HG02885 (cell line): ENCODE data around the gene PELI1.
"Not testable (repeated sequence)": the region's sequence is repeated elsewhere in the genome, so short reads cannot be mapped to it uniquely, and the experiment has no call there.

Experiments
- ATAC-seq: cut with Tn5 transposase; IDR thresholded peaks from one replicate; pipeline ENCODE4 v1.9.1; 2021; ENCODE audit warnings: mild to moderate bottlenecking; ENCODE audit not compliant: unreplicated experiment, poor library complexity

PELI1 gene

DNA sequence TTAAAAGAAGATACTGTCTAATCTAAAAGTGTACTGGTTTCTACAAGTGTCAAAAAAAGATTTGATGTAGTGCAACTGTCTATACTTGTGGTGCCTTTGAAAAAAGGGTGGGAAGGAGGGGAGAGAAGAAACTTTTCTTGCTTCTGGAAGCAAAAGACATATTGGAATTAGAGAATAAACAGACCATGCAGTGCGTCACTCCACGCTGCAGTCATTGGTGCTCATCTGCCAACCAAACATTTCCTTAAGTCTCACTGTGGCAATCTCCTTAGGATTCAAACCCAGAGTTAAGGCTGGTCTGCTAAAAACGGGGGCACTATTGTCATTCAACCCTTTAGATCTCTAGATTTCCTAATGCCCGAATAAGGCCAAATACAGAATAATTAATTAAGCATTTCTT is 50.9 kb downstream of the PELI1 start:
- ATAC-seq = no peak

DNA sequence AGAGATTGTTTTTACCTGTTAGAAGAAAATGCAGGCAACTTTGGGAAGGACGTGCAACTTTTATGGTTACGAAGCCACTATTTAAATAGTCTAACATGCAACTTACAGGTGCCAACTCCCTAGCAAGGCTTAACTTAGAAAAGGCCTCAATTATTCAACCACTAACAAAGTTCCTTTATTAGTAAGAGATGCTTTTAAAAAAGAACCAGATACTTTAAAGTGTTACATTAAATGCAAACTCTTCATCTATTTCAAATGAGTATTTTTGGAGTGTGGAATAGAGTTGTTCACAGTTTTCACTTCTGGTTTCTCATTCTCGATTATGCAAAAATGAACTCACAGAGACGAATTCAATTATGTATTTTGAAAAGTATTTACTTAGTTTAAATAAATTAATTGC is 51.7 kb downstream of the PELI1 start:
- ATAC-seq = peak; percentile 80

DNA sequence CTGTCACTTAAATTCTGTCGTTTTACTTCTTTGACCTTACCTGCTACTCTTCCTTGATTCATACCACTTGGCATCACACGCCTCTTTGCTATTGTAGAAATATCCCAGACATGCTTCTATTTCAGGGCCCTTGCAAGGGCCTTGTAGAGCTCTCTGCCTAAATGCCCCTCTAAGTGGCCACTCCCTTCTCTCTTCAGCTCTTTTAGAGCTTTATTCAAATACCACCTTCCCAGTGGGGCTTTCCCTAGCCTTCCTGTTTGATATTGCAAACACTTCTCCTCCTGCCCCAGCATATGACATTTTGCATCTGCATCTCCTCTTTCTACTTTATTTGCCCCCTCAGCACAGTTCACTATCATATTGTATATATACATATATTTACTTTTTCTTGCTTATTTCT is 54.0 kb downstream of the PELI1 start:
- ATAC-seq = no peak

DNA sequence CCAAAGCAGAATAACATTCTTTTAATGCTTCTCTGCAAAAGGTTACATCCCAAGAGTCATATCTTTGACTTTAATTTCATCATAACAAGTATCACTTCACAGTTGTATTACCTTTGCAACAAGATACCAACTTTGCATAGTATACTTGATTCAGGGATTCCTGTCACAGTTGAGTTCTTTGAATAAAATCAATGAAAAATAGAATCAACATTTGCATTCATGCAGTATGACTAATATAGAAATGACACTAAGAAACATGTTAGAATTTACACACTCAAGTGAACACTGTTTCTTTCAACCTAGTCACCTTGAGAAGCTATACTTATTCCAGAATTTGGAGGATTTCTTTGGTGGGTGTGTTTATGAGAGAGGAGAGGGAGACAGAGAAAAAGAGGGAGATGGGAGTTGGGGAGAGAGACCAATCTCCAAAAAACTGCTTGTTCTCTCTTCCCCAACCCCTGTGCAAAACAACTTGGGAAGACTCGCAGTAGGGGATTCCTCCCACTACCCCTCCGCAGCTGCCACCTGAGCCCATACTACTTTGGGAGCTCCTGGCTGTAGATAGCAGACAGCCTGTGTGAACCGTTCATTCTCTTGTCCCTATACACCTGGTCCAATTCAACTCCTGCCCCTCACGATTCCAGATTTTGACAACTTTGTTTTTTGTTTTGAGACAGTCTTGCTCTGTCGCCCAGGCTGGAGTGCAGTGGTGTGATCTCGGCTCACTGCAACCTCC is 57.7 kb downstream of the PELI1 start:
- peak; percentile 51 for ATAC-seq

DNA sequence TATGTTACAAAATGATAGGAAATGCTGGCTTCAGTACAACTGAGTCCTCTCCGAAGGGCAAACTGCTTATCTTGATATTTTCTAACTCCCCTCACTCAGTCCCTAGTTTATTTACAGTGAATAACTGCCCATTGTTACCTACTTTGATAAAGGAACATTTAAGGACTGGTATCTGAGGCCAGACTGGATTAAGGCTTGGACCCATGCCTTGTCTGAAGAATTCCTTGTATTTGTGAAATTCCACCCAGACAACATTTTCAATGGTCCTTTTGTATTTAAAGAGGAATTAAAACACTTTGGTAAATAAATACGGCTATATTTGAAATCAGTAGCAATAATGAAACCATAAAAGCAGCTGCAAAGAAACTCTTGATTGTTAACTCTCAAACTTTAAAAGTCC is 58.3 kb downstream of the PELI1 start:
- no peak for ATAC-seq

DNA sequence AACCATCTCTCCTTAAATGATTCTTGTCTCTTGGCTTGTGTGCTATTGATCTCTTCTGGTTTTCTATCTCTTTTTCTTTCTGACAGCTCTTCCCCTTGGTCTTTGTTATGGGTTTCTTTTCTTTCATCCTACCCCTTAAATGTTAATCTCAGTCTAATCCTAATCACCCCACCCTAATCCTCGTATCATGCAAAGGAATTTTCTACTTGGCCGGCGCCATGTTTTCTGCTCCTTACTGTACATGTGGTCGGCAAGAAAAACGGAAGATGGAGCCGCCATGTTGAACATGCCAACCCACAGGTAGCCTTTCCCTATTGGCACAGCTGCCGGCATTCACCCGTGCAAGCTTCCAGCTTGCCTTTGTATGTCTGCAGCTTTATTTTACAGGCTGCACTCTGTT is 63.2 kb downstream of the PELI1 start:
- no peak for ATAC-seq

DNA sequence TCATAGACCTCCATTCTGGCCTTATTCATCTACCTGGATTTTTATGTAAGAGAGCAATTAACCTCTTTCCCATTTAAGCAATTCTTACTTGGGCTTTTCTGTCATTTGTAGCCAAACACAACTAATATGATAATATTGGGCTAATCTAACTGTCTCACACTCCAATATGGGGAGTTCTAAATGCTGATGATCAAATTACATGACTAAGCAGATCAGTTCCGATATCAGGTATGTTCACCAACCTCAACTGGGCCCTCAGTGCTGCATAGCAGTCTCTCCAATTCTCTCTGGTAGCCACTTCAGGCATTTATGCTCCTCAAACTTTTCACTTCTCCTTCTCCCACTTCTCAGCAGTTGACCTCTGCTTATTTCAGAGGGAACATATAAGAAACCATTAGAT is 64.0 kb downstream of the PELI1 start:
- no peak for ATAC-seq

DNA sequence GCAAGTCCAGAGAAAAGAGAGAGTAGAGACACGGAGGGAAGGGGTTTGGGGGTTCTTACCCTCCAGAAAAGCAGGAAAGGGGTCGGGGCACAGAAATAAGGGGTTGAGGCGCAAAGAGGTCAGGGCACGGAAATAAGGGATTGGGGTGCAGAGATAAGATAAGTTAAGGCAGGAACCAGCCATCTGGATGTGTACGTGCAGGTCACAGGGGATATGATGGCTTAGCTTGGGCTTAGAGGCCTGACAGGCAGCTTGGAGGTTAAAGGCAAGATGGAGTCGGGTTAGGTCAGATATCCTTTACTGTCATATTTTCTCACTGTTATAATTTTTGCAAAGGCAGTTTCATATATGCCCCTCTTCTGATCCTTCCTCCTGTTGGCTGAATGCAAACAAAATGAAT is 64.5 kb downstream of the PELI1 start:
- ATAC-seq = not testable (repeated sequence)

DNA sequence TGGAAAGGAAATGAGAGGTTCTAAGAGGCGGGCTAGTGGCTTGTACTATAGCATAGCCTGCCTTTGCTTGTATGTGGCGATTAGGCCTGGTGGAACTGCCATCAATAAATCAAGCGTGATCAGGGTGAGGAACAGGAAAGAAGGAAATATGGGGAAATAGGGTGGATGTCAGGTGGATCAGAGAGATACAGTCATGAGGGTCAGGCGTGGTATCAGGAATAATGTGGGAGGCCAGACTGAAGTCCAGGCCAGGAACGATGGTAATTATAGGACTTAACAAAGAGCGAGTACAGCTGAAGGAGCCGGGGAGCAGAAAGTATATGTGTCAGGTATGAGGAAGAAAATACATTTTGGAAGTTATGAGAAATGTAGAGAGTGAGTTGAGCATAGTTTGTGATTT is 67.4 kb downstream of the PELI1 start:
- not testable (repeated sequence) for ATAC-seq

DNA sequence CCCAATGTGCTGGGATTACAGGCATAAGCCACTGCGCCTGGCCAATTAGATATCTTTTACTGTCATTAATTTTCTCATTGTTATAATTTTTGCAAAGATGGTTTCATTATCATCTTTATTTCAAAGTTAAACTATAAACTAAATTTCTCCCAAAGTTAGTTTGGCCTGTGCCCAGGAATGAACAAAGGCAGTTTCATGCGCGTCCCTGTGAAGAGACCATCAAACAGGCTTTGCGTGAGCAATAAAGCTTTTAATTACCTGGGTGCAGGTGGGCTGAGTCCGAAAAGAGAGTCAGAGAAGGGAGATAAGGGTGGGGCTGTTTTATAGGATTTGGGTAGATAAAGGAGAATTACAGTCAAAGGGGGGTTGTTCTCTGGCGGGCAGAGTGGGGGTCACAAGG is 69.6 kb downstream of the PELI1 start:
- ATAC-seq = not testable (repeated sequence)

DNA sequence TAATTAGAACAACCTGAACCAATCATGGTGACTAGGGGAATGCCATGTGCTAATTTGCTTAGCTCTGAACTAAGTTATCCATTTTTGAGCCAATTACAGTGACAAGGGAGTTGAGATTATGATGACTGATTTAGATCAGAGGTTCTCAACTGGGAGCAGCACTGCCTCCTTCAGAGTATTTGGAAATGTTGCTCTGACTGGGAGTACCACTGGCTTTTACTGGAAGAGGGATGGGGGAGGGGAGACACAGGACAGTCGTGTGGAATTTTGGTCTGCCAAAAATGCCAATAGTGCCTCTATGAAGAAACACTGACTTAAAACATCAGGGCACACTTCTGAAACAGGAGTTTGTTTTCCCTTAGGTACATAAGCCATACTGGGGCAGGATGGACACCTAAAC is 76.9 kb downstream of the PELI1 start:
- ATAC-seq = no peak

DNA sequence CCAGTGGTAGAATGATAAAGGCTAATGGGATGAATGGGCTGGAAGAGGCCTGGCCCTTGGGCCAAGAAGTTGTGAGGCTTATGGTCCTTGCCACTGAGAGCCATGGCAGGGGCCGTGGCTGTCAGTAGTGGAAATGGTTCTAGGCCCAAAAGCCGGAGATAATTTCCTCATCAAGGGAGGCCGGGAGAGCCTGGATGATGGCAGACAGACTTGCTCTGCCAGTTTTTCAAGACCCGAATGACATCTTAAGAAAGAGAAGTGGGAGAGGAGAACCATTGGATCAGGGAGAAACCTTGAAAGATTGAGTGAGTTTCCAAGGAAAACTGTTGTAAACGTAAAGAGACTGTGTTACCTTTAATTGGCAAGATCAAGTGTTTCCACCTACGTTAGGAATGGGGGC is 78.7 kb downstream of the PELI1 start:
- ATAC-seq = no peak

DNA sequence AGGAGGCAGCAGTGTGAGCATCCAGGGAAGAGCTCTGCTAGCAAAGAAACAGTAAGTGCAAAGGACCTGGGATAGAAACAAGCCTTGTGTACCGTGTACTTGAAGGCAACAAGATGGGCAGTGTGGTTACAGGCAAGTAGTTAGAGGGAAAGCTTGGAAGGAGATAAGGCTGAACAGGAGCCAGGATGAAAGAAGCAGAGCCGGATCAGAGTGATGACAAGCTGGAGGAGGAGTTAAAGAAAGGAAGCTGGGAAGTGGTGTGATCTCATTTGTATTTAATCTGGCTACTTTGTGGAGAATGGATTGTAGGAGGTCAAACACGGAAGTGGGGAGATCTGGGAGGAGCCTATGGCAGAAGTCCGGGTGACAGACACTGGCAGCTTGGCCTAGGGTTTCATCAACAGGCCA is 80.3 kb downstream of the PELI1 start:
- ATAC-seq = no peak

DNA sequence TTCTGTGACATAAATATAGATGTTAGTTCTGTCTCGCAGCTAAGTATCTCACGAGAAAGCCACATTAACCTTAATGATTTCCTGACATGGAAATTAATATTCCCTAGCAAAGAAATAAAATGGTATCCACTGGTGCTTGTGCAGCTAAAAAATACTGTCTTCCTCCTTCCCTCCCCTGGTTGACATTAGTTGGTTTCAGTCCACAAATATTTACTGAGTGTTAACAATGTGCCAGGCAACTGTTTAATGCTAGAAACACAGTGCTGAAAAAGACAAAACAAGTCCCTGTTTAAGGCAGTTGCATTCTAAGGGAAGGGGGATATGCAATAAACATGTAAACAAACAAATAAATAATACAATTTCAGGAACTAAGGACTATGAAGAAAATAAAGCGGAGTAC is 80.8 kb downstream of the PELI1 start:
- no peak for ATAC-seq

DNA sequence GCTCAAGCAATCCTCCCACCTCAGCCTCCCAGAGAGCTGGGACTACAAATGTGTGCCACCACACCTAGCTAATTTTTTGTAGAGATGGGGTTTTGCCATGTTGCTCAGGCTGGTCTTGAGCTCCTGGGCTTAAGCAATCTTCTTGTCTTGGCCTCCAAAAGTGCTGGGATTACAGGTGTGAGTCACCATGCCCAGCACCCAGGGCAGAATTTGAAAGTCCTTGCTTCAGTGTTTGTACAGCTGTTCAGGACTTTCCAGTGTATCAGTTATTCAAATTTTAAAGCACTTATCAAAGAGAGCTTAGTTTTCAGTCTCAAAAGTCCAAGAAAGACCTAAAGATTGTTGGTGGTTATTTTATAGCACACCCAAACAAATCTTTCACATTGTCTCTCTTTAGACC is 81.4 kb downstream of the PELI1 start:
- ATAC-seq = peak; percentile 50

DNA sequence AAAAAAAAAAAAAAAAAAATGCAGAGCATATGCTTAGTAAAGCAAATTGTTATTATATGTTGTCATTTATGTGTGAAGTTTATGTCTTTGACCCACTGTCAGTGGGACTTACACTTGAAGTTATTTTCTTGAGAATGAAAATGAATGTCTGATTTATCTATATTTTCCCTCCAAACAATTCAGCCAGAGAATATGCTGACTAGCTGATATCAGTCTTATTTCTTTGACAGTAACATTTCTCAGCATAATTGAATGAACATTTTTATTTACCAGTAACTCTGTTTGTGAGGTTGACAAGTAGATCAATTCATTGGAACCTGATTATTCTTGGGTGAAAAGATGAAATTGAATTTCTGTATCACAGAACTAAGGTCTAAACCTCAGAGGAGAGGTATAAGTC is 85.0 kb downstream of the PELI1 start:
- ATAC-seq = no peak

DNA sequence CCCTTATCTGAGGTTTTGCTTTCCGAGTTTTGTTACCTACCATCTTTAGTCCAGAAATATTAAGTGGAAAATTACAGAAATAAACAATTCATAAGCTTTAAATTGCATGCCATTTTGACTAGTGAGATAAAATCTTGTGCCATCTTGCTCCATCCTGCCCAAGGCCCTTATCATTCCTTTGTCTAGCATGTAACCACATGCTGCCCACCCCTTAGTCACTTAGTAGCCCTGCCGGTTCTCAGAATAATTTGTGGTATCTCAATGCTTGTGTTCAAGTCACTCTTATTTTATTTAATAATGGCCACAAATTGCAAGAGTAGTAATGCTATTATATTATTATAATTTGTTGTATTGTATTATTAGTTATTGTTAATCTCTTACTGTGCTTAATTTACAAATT is 88.2 kb downstream of the PELI1 start:
- no peak for ATAC-seq

DNA sequence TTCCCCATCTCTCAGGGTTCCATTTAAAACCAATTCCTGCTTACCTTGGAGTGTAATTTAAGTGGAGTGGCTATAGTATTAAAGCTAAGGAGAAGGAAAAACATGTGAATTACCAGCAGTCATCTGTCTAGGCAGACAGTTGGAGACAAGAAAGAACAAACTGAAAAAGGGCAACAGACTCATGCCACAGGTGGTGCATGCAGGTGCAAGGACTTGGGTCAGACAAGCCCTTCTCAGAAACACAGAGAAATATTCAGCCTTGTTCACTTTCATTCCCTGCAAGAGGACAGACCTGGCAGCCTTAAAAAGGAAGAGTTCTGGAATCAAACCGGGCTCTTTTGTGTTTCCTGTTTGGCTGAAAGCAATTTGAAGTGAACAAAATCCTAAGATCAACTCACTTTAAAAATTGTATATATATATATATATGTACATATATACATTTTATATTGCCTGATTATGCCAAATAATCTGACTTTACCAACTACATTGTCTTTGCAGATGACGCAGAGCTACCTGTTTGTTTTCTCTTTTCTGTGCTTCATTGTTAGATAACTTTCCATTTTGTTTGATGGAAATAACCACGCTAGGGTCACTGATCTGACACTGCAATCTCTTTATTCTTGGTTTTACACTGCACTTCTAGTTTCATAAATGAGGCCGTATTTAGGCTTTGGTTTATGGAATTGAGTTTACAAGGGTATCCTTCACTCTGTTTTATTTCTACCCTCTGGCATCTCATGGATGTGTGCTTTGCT is 89.9 kb downstream of the PELI1 start:
- ATAC-seq = no peak

DNA sequence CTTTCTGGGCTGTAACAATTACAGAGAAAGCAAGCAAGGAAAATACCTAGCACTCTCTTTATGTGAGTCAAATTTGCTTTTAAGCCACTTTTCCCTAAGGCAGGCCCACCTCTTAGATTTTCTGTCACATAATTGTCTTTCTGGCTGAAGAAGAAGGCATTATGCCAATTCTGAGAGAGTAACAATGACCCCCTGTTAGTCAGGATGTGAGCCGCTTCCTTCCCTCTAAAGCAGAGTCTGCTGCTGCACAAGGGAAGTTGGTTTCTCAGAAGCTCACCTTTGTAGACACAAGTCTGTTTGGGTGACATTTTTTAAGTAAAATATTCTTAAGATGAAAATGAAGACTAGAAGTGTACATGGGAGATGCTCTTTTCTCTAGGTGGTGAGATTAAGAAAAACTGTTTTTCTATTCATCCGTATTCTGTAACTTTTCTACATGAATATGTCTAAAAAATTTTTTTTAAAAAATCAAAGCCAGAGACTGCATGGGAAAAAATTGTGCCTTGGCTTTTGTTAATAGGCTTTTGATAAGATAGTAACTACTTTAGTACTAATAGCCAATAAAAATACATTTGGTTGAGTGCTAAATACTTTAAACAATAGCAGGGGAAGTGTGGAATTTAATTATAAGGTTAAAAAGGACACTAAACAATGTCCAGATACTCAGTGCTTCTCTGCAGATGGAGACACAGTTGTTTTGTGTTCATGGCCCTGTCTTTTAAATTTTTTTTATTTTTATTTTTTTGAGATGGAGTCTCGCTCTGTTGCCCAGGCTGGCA is 91.6 kb downstream of the PELI1 start:
- no peak for ATAC-seq

DNA sequence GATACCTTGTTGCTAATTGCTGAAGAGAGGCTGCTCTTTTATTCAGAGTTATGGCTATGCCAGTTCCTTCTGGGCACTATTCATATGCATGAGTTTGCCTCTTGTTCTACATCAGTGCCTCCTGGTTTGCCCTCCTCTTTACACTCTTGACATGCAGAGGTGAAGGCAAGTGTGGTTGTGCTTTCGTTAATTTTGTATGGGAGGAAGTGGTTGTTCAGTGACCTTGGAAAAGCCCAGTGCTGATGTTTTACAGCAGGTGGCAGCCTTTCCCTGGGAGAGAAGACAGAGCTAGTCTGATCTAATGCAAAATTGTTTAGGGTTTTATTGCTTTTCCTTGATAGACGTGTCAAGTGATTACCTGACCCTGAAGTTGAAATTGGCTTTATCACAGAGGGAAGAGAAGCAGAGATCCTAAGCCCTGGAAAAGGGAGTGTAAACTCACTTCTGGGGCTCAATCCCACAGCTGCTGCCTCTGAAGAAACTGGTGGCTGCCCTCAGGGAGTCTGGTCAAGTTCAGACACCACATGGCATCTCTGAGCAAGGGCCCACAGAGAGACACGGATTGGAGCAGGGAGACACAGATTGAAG is 94.5 kb downstream of the PELI1 start:
- peak; percentile 89 for ATAC-seq

DNA sequence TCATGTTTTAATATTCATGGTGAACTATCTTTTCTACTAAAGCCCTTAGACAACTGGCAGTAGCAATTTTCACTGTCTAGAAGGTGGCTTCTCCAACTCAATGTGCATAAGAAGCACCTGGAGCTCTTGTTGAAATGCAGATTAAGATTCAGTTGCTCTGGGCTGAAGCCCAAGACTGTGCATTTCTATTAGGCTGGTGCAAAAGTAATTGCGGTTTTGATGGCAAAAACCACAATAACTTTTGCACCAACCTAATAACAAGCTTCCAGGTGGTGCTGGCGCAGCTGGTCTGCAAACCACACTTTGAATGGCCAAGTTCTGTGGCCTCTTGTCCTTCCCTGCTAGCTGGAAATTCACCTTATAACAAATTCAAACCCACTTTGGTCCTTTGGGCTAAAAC is 98.3 kb downstream of the PELI1 start:
- ATAC-seq = no peak
